Caco-2 (cell line): Measurements from ENCODE around the gene ERC2. TPM values are rescaled to one million over a fixed set of nuclear protein-coding genes. Genes with fewer than 3 reads are reported as not detected.

Source experiments
- BruUV-seq: library from RNA; stranded (reverse); fragments of 400-500 nt; replicated peaks from 2 replicates; lab custom pipeline; 2021; lab: Mats Ljungman, UMichigan
- CTCF ChIA-PET: fragments of 300-600 bp; sonication (Branson Sonifier 250); formaldehyde crosslinking; loops from one replicate; lab custom pipeline; 2022; ENCODE audit warnings: antibody characterized with exemption; lab: Charles Lee
- POLR2A ChIA-PET: fragments of 300-600 bp; sonication (Branson Sonifier 250); formaldehyde crosslinking; loops from one replicate; lab custom pipeline; 2022; ENCODE audit warnings: antibody characterized with exemption; lab: Charles Lee
- DNase-seq, 2 experiments: peaks; one replicate each; pipeline versions ENCODE4 v3.0.0 to v3.0.0-alpha.2; 2020 to 2022
- H3K27me3 ChIP-seq: replicated peaks from 2 replicates; pipeline ENCODE4 v1.6.0; 2011; ENCODE audit warnings: low read length; ENCODE audit not compliant: control insufficient read depth, insufficient read depth
- H3K36me3 ChIP-seq: 2 replicates; pipeline ENCODE4 v1.5.1; 2011; ENCODE audit warnings: low read length; ENCODE audit not compliant: control insufficient read depth, insufficient read depth
- H3K4me1 ChIP-seq: fragments of 250-450 bp; sonication (Bioruptor Pico); 2 replicates; pipeline ENCODE4 v1.5.1; 2020; ENCODE audit warnings: mild to moderate bottlenecking
- H3K4me3 ChIP-seq: 2 replicates; pipeline ENCODE4 v1.5.1; 2011; ENCODE audit warnings: low read depth, mild to moderate bottlenecking, control low read depth, low read length
- H3K9me3 ChIP-seq: fragments of 250-450 bp; sonication (Bioruptor Pico); 2 replicates; pipeline ENCODE4 v1.5.1; 2020; ENCODE audit warnings: mild to moderate bottlenecking, moderate library complexity
- H3K27ac Mint-ChIP-seq: one replicate; pipeline ENCODE4 v1.8.0; 2022; ENCODE audit warnings: mixed read lengths; ENCODE audit not compliant: unreplicated experiment
- H3K27me3 Mint-ChIP-seq: one replicate; pipeline ENCODE4 v1.8.0; 2022; ENCODE audit warnings: mixed read lengths; ENCODE audit not compliant: insufficient read depth, unreplicated experiment
- H3K36me3 Mint-ChIP-seq: one replicate; pipeline ENCODE4 v1.8.0; 2022; ENCODE audit warnings: mild to moderate bottlenecking, mixed read lengths; ENCODE audit not compliant: insufficient read depth, unreplicated experiment
- H3K4me1 Mint-ChIP-seq: one replicate; pipeline ENCODE4 v1.8.0; 2022; ENCODE audit warnings: low read depth, mixed read lengths; ENCODE audit not compliant: unreplicated experiment
- H3K4me3 Mint-ChIP-seq: one replicate; pipeline ENCODE4 v1.8.0; 2022; ENCODE audit warnings: mild to moderate bottlenecking, moderate library complexity, mixed read lengths; ENCODE audit not compliant: unreplicated experiment
- H3K9me3 Mint-ChIP-seq: one replicate; pipeline ENCODE4 v1.8.0; 2022; ENCODE audit warnings: mixed read lengths; ENCODE audit not compliant: unreplicated experiment
- CTCF ChIP-seq, 2 experiments: fragments of 200-600 bp in 1 of 2; IDR thresholded peaks; 1 replicate in 1 of 2; 2 replicates in 1 of 2; pipeline versions ENCODE4 v1.5.1 to v1.8.0; 2011 to 2022; ENCODE audit warnings: antibody characterized with exemption in 1 of 2, control low read depth in 1 of 2, inconsistent platforms in 1 of 2, low read depth in 1 of 2, low read length in 1 of 2, mild to moderate bottlenecking in 1 of 2, moderate library complexity in 1 of 2; ENCODE audit not compliant: insufficient read depth in 1 of 2, severe bottlenecking in 1 of 2, unreplicated experiment in 1 of 2
- intact Hi-C: fragments of 100-400 bp; cut with micrococcal nuclease; formaldehyde crosslinking; loops from one replicate; pipeline ENCODE4 v1.10.0; 2022; ENCODE audit not compliant: unreplicated experiment
- total RNA-seq: library from RNA; stranded (reverse); gene quantifications from 2 replicates; pipeline ENCODE4 v1.2.3, GENCODE V29; 2022

Gene ERC2
- total RNA-seq, 1 experiment from 2014 or later = 0.54 TPM

GRCh38 chr3:55477306-55478303, 990.7 kb downstream of the ERC2 start:
- Mint-ChIP-seq H3K4me3 (no peak overlapping the region), H3K27me3 (peaks cover 2% of the 10 kb centered on the region), H3K9me3 (no peaks in the 10 kb centered on the region), H3K27ac (no peak overlapping the region), H3K36me3 (peaks cover 4% of the 10 kb centered on the region), H3K4me1 (no peaks in the 10 kb centered on the region)
- no peak for DNase-seq
- ChIA-PET POLR2A (no interaction called here), CTCF (no interaction called here)
- no TSS peak for BruUV-seq
- no peak for TF ChIP-seq CTCF (IDR thresholded peaks at IDR 0.05; ENCODE audit: insufficient read depth in 1 of 2, low read depth in 1 of 2, low read length in 1 of 2, severe bottlenecking in 1 of 2, unreplicated experiment in 1 of 2)
- Histone ChIP-seq H3K36me3 (no peaks in the 10 kb centered on the region), H3K27me3 (no peaks in the 10 kb centered on the region), H3K4me1 (no peaks in the 10 kb centered on the region), H3K4me3 (no peak overlapping the region), H3K9me3 (no peaks in the 10 kb centered on the region)
- intact Hi-C loops = no loop called here

DNA sequence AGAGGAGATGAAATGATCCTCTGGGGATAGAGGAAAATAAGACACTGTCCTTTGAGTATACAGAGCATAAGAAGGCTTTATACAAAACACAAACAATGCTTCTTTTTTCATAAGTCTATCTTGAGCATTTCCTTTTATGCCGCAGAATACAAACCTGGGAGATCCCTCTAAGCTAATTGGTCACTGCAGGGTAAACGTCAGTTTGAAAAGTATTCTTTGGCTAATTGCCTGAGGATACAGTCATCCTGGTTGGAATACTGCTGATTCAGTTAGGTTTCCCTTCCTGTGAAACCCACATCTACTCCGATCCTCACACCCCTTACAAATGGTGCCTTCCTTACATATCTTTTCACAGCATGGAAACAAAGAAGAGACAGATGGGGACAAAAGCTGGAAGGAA, 991.8 kb downstream of the ERC2 start:
- no peaks in the 10 kb centered on the region for H3K9me3 Mint-ChIP-seq
- H3K27me3 Mint-ChIP-seq = peaks cover 2% of the 10 kb centered on the region
- H3K9me3 ChIP-seq = no peaks in the 10 kb centered on the region
- H3K36me3 Mint-ChIP-seq = peaks cover 11% of the 10 kb centered on the region
- POLR2A ChIA-PET = no interaction called here
- no peak overlapping the region for H3K27ac Mint-ChIP-seq
- no peaks in the 10 kb centered on the region for H3K27me3 ChIP-seq
- BruUV-seq = no TSS peak
- H3K36me3 ChIP-seq = no peaks in the 10 kb centered on the region
- intact Hi-C loops = no loop called here
- TF ChIP-seq CTCF (IDR thresholded peaks at IDR 0.05; ENCODE audit: insufficient read depth in 1 of 2, low read depth in 1 of 2, low read length in 1 of 2, severe bottlenecking in 1 of 2, unreplicated experiment in 1 of 2) = no peak
- no peaks in the 10 kb centered on the region for H3K4me1 ChIP-seq
- no peak overlapping the region for H3K4me3 ChIP-seq
- no peaks in the 10 kb centered on the region for H3K4me1 Mint-ChIP-seq
- no peak for DNase-seq
- CTCF ChIA-PET = no interaction called here
- no peak overlapping the region for H3K4me3 Mint-ChIP-seq

DNA sequence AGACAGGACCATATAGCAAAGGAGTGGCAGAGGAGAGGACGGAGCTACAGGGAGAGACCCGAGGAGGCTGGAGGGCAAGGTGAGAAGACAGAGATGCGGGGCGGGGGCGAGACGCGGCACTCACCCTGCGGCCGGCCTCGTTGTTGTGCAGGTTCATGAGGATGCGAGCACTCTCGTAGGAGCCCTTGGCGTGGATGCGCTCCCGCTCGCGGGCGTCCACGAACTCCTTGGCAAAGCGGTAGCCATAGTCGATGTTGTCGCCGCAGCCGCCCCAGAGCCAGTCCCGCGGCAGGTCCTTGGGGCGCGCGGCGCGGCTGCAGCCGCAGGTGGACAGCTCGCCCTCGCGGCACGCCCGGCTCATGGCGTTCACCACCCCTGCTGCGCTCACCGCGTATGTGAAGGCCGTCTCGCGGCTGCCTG, 994.0 kb downstream of the ERC2 start:
- Histone ChIP-seq H3K4me3 (no peak overlapping the region), H3K27me3 (no peaks in the 10 kb centered on the region), H3K9me3 (no peaks in the 10 kb centered on the region), H3K4me1 (no peaks in the 10 kb centered on the region), H3K36me3 (no peaks in the 10 kb centered on the region)
- intact Hi-C loops = no loop called here
- CTCF ChIA-PET = no interaction called here
- no TSS peak for BruUV-seq
- H3K9me3 Mint-ChIP-seq = no peaks in the 10 kb centered on the region
- no peak overlapping the region for H3K27ac Mint-ChIP-seq
- H3K4me1 Mint-ChIP-seq = no peaks in the 10 kb centered on the region
- H3K36me3 Mint-ChIP-seq = peaks cover 6% of the 10 kb centered on the region
- no peak for DNase-seq
- POLR2A ChIA-PET = no interaction called here
- no peak overlapping the region for H3K4me3 Mint-ChIP-seq
- TF ChIP-seq CTCF (IDR thresholded peaks at IDR 0.05; ENCODE audit: insufficient read depth in 1 of 2, low read depth in 1 of 2, low read length in 1 of 2, severe bottlenecking in 1 of 2, unreplicated experiment in 1 of 2) = no peak
- H3K27me3 Mint-ChIP-seq = no peaks in the 10 kb centered on the region
